Pancreas (tissue), 10 donors: ENCODE measurements around the gene ADORA2A. TPM values are rescaled to one million over a fixed set of nuclear protein-coding genes. Genes with fewer than 3 reads are reported as not detected.

Source experiments
- ATAC-seq, 4 donors: fragments of 200-7000 bp; cut with Tn5 transposase; one replicate each; pipeline versions ENCODE4 v1.8.0 to v1.9.1; 2020; ENCODE audit warnings: mild to moderate bottlenecking in 4 of 4, moderate library complexity in 4 of 4
- DNase-seq, 6 donors: peaks; one replicate each; pipeline ENCODE4 v3.0.0-alpha.2; 2020
- FAIRE-seq: peaks from 2 replicates; lab custom pipeline; 2012; peaks lifted over from hg19 to GRCh38; lab: Jason Lieb, UNC
- H3K27ac ChIP-seq, 4 donors: fragments of 200-600 bp; sonication (generic); 1 replicate in 3 of 4; 2 replicates in 1 of 4; pipeline versions ENCODE4 v1.5.0 to v1.8.0; 2020
- H3K27me3 ChIP-seq, 4 donors: fragments of 200-600 bp; one replicate each; pipeline ENCODE4 v1.8.0; 2021
- H3K36me3 ChIP-seq, 3 donors: fragments of 200-600 bp; sonication (generic) in 1 of 3; one replicate each; pipeline versions ENCODE4 v1.5.0 to v1.8.0; 2020 to 2021
- H3K4me1 ChIP-seq, 3 donors: fragments of 200-600 bp; one replicate each; pipeline ENCODE4 v1.8.0; 2021
- H3K4me3 ChIP-seq, 4 donors: fragments of 200-600 bp; sonication (generic) in 2 of 4; one replicate each; pipeline versions ENCODE4 v1.5.0 to v1.8.0; 2020 to 2021
- H3K9me3 ChIP-seq, 4 donors: fragments of 200-600 bp; one replicate each; pipeline ENCODE4 v1.8.0; 2021
- CTCF ChIP-seq, 4 donors: fragments of 200-600 bp; sonication (generic) in 3 of 4; IDR thresholded peaks; one replicate each; pipeline versions ENCODE4 v1.5.0 to v1.8.0; 2021; ENCODE audit warnings: antibody characterized with exemption in 4 of 4
- WGBS, 2 donors: extraction: QIAGEN DNeasy Blood & Tissue Kit; methylation state at CpG; one replicate each; pipeline ENCODE4 v1.1.7; 2013; 5-methylcytosine and 5-hydroxymethylcytosine counted together
- intact Hi-C, 3 donors: fragments of 100-400 bp; cut with DNase I; formaldehyde crosslinking; loops; one replicate each; pipeline versions ENCODE4 v1.11.1 to v1.14.2; 2022
- polyA plus RNA-seq, 2 donors: library from polyadenylated mRNA; stranded (reverse); fragments of 200-250 nt; gene quantifications; one replicate each; pipeline ENCODE4 v1.2.3, GENCODE V29; 2013
- total RNA-seq, 6 donors: library from RNA; stranded (reverse); fragmentation: NEBNext Ultra II Directional in 4 of 6; extraction: Animal tissue kit (Norgen Biotek cat#: 25700) in 4 of 6; gene quantifications; one replicate each; pipeline versions ENCODE4 v1.2.1 to v1.2.4, GENCODE V29; 2021 to 2023
- donor health status: healthy with polysubstance abuse.
- donor health status: DM: no; HTN: no; CAD: no; lungs with moderate emphysema.
- donor health status: DM: no; HTN: no; CAD: no.
- donor health status: control.
- donor health status: control.
- donor health status: Bipolar disorder and iron deficiency.
- donor health status: DM: yes; HTN: yes; CAD: no.
- donor health status: DM: no; HTN: no; CAD: no.
- donor health status: DM: no; HTN: no; CAD: no.
- donor health status: DM: yes; HTN: yes; CAD: no.

Gene ADORA2A
- total and polyA plus RNA-seq, 8 donors: 0.85 to 10.4 (median 1.6) TPM

- no peak for TF ChIP-seq CTCF (IDR thresholded peaks at IDR 0.05)
- Histone ChIP-seq H3K36me3 (no peaks in the 10 kb centered on the region), H3K9me3 (no peaks in the 10 kb centered on the region), H3K27ac (no peak overlapping the region), H3K27me3 (no peaks in the 10 kb centered on the region), H3K4me3 (no peak overlapping the region), H3K4me1 (no peaks in the 10 kb centered on the region)
- DNase-seq: no peak
- intact Hi-C loops: no loop called here
- FAIRE-seq: no peak
- ATAC-seq: no peak
- WGBS, 2 donors: 97 to 98% methylated on average over 3 of the region's 3 CpGs
Observed at GRCh38 chr22:24444251-24444650, 16.9 kb downstream of the ADORA2A start.

- no peaks in the 10 kb centered on the region for H3K27me3 ChIP-seq
- no peak overlapping the region for H3K4me3 ChIP-seq
- no peak for FAIRE-seq
- DNase-seq: no peak
- no peaks in the 10 kb centered on the region for H3K36me3 ChIP-seq
- H3K27ac ChIP-seq: no peak overlapping the region
- no peak for ATAC-seq
- no peaks in the 10 kb centered on the region for H3K9me3 ChIP-seq
- 81 to 83% methylated on average over 12 of the region's 12 CpGs for WGBS, 2 donors
- intact Hi-C loops: no loop called here
- no peaks in the 10 kb centered on the region for H3K4me1 ChIP-seq
- TF ChIP-seq CTCF (IDR thresholded peaks at IDR 0.05): no peak
Observed at GRCh38 chr22:24444729-24445466, 17.5 kb downstream of the ADORA2A start.

GRCh38 chr22:24445481-24446259 is 18.3 kb downstream of the ADORA2A start:
- no peaks in the 10 kb centered on the region for H3K4me1 ChIP-seq
- no peaks in the 10 kb centered on the region for H3K9me3 ChIP-seq
- intact Hi-C loops: no loop called here
- no peak overlapping the region for H3K27ac ChIP-seq
- no peak for ATAC-seq
- DNase-seq: no peak
- TF ChIP-seq CTCF (IDR thresholded peaks at IDR 0.05): no peak
- H3K4me3 ChIP-seq: no peak overlapping the region
- H3K27me3 ChIP-seq: no peaks in the 10 kb centered on the region
- 73 to 75% methylated on average over 11 of the region's 11 CpGs for WGBS, 2 donors
- FAIRE-seq: no peak
- H3K36me3 ChIP-seq: no peaks in the 10 kb centered on the region

- Histone ChIP-seq H3K36me3 (no peaks in the 10 kb centered on the region), H3K27ac (no peak overlapping the region), H3K9me3 (no peaks in the 10 kb centered on the region), H3K4me1 (no peaks in the 10 kb centered on the region), H3K4me3 (no peak overlapping the region), H3K27me3 (no peaks in the 10 kb centered on the region)
- DNase-seq: no peak
- 77 to 87% methylated on average over 3 of the region's 3 CpGs for WGBS, 2 donors
- intact Hi-C loops: no loop called here
- ATAC-seq: no peak
- TF ChIP-seq CTCF (IDR thresholded peaks at IDR 0.05): no peak
- FAIRE-seq: no peak
Observed at GRCh38 chr22:24446260-24446611, 18.8 kb downstream of the ADORA2A start.

GRCh38 chr22:24450610-24451009 is 23.2 kb downstream of the ADORA2A start:
- Histone ChIP-seq H3K36me3 (no peaks in the 10 kb centered on the region), H3K4me1 (peaks cover 0 to 4% (median 2%) of the 10 kb centered on the region in 3 donors), H3K27ac (no peak overlapping the region), H3K27me3 (no peaks in the 10 kb centered on the region), H3K4me3 (no peak overlapping the region), H3K9me3 (no peaks in the 10 kb centered on the region)
- intact Hi-C loops: no loop called here
- ATAC-seq (no peak), DNase-seq (no peak), FAIRE-seq (no peak)
- 87 to 91% methylated on average over 1 of the region's 1 CpG for WGBS, 2 donors
- TF ChIP-seq CTCF (IDR thresholded peaks at IDR 0.05): no peak
